ENCODE results near the gene FAM222B.

Gene FAM222B, protein sequence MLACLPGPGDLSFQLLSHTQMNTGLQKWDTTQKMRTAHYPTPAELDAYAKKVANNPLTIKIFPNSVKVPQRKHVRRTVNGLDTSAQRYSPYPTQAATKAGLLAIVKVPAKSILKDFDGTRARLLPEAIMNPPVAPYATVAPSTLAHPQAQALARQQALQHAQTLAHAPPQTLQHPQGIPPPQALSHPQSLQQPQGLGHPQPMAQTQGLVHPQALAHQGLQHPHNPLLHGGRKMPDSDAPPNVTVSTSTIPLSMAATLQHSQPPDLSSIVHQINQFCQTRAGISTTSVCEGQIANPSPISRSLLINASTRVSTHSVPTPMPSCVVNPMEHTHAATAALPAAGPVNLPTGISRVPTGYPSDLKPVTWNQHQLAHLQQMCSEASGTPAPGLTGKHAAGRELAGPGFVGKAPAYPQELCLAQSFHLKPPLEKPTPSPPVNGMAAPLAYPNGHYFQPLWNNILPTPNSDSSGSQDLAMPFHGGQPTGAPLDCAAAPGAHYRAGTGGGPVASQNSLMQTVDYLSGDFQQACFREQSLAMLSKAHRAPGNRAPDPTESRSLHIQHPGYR

DNA sequence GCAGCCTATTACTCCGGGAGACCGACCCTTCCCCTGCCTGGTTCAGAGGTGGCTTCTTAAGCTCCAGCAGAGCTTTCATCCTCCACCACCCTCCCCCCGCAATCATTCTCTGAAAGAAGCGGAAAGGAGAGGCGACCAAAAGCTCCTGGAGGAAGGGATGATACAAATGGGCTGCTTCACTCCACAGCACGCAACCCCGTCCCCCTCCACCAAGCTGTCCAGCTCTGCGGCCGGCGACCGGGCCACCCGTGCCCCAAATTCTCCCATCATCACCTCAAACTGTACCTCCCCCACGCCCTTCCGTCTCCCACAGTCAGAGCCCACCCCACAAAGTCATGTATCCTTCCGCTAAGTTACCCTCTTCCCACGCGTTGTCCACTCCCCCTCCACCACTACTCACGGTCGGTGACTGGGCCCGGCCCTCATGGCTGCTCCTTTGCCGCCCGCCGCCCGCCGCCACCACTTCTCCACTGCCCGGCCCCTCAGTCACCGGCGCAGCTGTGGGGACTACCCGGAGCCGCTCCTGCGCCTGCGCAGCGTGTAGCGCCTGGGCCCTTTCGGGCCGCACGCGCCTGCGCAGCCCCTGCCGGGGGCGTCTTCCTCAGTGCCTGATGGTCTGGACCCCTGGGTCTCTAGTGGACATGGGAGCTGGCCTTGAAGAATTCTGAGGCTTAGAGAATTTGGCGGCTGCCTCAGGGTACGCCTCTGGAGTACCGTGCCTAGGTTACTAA is at the start of gene FAM222B:
TSS of gene FAM222B (minus strand) at position 509 of the 731 bp plus-strand sequence. CDS start 76,123 bp downstream, outside the sequence.
- H3K4me3 ChIP-seq = peak within 1 kb of the TSS; percentile 93
- TF ChIP-seq POLR2AphosphoS5 (IDR thresholded peaks at IDR 0.05; ENCODE audit: borderline replicate concordance, low read depth, low read length) (peak; percentile 81; the same call in 1 of the 2 replicates), EZH2 (IDR thresholded peaks at IDR 0.05) (no peak)
- no peak for DNase-seq (ENCODE audit: low read depth, low spot score)
- no peaks in the 10 kb centered on the region for H3K9me3 ChIP-seq (ENCODE audit: low read depth, low read length)
- peak within 1 kb of the TSS; percentile 82 for H3K9ac ChIP-seq (ENCODE audit: insufficient read length)
- no peaks in the 10 kb centered on the region for H3K36me3 ChIP-seq (ENCODE audit: insufficient read depth, low read length)
- 0 out of 2 replicates have a peak within 1 kb of the TSS, but pooled peaks have one; percentile 48 for H3K27ac ChIP-seq

- Histone ChIP-seq H3K36me3 (ENCODE audit: insufficient read depth, low read length) (no peaks in the 10 kb centered on the region), H3K27ac (no peak overlapping the region), H3K4me3 (no peak overlapping the region), H3K9me3 (ENCODE audit: low read depth, low read length) (no peaks in the 10 kb centered on the region), H3K9ac (ENCODE audit: insufficient read length) (no peak overlapping the region)
- DNase-seq (ENCODE audit: low read depth, low spot score) = no peak
- no peak for TF ChIP-seq EZH2 (IDR thresholded peaks at IDR 0.05)
- no peak for TF ChIP-seq FOXP2 (optimal IDR thresholded peaks at IDR 0.05; ENCODE audit: control extremely low read depth, extremely low read length, insufficient read depth)
- TF ChIP-seq POLR2AphosphoS5 (IDR thresholded peaks at IDR 0.05; ENCODE audit: borderline replicate concordance, low read depth, low read length) = no peak
These were observed 49.4 kb upstream of the FAM222B start for GRCh38 chr17:28892024-28892423.

- Histone ChIP-seq H3K9me3 (ENCODE audit: low read depth, low read length) (no peaks in the 10 kb centered on the region), H3K36me3 (ENCODE audit: insufficient read depth, low read length) (no peaks in the 10 kb centered on the region), H3K9ac (ENCODE audit: insufficient read length) (no peak overlapping the region), H3K4me3 (no peak overlapping the region), H3K27ac (no peak overlapping the region; the same call in 1 of the 2 replicates)
- DNase-seq (ENCODE audit: low read depth, low spot score) = no peak
- no peak for TF ChIP-seq FOXP2 (optimal IDR thresholded peaks at IDR 0.05; ENCODE audit: control extremely low read depth, extremely low read length, insufficient read depth)
- no peak for TF ChIP-seq POLR2AphosphoS5 (IDR thresholded peaks at IDR 0.05; ENCODE audit: borderline replicate concordance, low read depth, low read length)
- TF ChIP-seq EZH2 (IDR thresholded peaks at IDR 0.05) = no peak
These were observed 48.6 kb upstream of the FAM222B start for GRCh38 chr17:28891201-28891600.

- H3K4me3 ChIP-seq = no peak overlapping the region
- H3K27ac ChIP-seq = no peak overlapping the region
- no peak overlapping the region for H3K9ac ChIP-seq (ENCODE audit: insufficient read length)
- no peaks in the 10 kb centered on the region for H3K36me3 ChIP-seq (ENCODE audit: insufficient read depth, low read length)
- no peak for DNase-seq (ENCODE audit: low read depth, low spot score)
- H3K9me3 ChIP-seq (ENCODE audit: low read depth, low read length) = no peaks in the 10 kb centered on the region
- TF ChIP-seq FOXP2 (optimal IDR thresholded peaks at IDR 0.05; ENCODE audit: control extremely low read depth, extremely low read length, insufficient read depth) = no peak
These were observed 47.4 kb upstream of the FAM222B start for GRCh38 chr17:28889996-28890395.

DNA sequence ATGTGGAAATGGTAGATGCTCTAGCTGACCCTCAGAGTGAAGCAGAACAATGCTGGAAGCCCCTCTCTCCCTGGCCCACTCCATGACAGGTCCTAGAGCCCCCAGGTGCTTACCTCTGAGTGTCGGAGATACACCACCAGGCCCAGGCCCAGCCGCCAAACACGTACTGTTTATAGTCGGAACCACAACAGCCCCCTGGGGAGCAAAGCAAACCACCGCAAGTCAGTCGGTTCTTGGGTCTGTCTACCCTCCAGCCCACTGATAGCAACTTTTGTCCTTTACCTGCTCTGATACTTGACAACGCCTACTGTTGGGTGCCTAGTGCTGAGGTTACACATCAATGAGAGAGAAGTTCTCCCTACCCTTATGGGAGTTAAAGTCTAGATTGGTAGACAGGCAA is 46.2 kb upstream of the FAM222B start:
- DNase-seq (ENCODE audit: low read depth, low spot score) = no peak
- H3K27ac ChIP-seq = no peak overlapping the region
- H3K4me3 ChIP-seq = no peak overlapping the region
- H3K36me3 ChIP-seq (ENCODE audit: insufficient read depth, low read length) = no peaks in the 10 kb centered on the region
- TF ChIP-seq EZH2 (IDR thresholded peaks at IDR 0.05) (no peak), FOXP2 (optimal IDR thresholded peaks at IDR 0.05; ENCODE audit: control extremely low read depth, extremely low read length, insufficient read depth) (no peak), POLR2AphosphoS5 (IDR thresholded peaks at IDR 0.05; ENCODE audit: borderline replicate concordance, low read depth, low read length) (no peak)
- no peaks in the 10 kb centered on the region for H3K9me3 ChIP-seq (ENCODE audit: low read depth, low read length)
- H3K9ac ChIP-seq (ENCODE audit: insufficient read length) = no peak overlapping the region

DNA sequence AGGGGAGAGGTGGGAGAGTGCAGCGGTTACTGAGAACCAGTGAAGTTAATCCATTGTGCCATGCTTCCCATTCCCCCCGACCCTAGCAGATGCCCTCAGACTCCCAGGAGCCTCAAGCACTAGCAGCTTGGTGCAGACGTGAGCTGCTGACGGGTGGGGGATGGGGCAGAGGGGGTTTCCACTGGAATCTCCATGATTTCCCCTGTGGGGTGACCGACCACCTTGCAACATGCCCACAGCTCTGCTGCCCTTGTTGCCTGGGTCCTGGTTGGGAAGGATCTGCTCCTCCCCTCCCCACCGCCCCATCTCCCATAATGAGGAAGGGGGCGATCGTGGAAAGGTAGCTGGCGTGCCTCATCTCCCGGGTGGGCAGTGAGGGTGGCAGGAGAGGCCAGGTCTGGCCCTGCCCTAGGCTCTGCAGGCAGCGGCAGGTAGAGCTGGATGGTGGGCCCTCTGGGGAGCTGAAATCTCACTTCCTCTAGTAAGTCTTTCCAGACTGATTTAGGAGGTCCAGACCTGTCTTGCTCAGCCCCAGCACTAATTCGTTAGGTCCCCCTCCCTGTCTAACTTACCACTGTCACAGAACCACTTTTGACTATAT is 45.4 kb upstream of the FAM222B start:
- TF ChIP-seq FOXP2 (optimal IDR thresholded peaks at IDR 0.05; ENCODE audit: control extremely low read depth, extremely low read length, insufficient read depth) = no peak
- no peak for TF ChIP-seq POLR2AphosphoS5 (IDR thresholded peaks at IDR 0.05; ENCODE audit: borderline replicate concordance, low read depth, low read length)
- no peak for TF ChIP-seq EZH2 (IDR thresholded peaks at IDR 0.05)
- no peaks in the 10 kb centered on the region for H3K36me3 ChIP-seq (ENCODE audit: insufficient read depth, low read length)
- no peak overlapping the region for H3K9ac ChIP-seq (ENCODE audit: insufficient read length)
- no peak overlapping the region for H3K4me3 ChIP-seq
- DNase-seq (ENCODE audit: low read depth, low spot score) = no peak
- H3K9me3 ChIP-seq (ENCODE audit: low read depth, low read length) = no peaks in the 10 kb centered on the region
- no peak overlapping the region for H3K27ac ChIP-seq

DNA sequence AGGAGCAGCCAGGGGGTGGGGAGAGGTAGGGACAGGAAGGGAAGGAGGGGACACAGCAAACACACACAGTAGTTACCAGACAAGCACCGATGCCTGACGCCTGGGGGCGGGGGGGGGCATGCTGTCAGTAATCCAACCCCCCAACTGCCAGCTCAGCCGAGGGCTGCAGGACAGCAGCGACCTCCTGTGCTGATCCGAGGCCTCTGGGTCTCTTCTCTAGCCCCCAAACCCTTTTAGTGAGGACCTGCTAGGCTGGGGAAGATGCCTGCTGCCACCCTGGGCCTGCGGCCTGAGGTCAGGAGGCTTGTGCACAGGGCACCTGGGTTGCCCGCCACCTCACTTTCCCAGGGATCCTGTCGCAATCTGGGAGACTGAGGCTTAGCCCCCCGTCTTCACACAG is 43.4 kb upstream of the FAM222B start:
- no peaks in the 10 kb centered on the region for H3K9me3 ChIP-seq (ENCODE audit: low read depth, low read length)
- H3K36me3 ChIP-seq (ENCODE audit: insufficient read depth, low read length) = no peaks in the 10 kb centered on the region
- no peak overlapping the region for H3K4me3 ChIP-seq
- TF ChIP-seq EZH2 (IDR thresholded peaks at IDR 0.05) = no peak
- no peak for TF ChIP-seq POLR2AphosphoS5 (IDR thresholded peaks at IDR 0.05; ENCODE audit: borderline replicate concordance, low read depth, low read length)
- TF ChIP-seq FOXP2 (optimal IDR thresholded peaks at IDR 0.05; ENCODE audit: control extremely low read depth, extremely low read length, insufficient read depth) = no peak
- H3K27ac ChIP-seq = no peak overlapping the region
- no peak overlapping the region for H3K9ac ChIP-seq (ENCODE audit: insufficient read length)
- no peak for DNase-seq (ENCODE audit: low read depth, low spot score)

DNA sequence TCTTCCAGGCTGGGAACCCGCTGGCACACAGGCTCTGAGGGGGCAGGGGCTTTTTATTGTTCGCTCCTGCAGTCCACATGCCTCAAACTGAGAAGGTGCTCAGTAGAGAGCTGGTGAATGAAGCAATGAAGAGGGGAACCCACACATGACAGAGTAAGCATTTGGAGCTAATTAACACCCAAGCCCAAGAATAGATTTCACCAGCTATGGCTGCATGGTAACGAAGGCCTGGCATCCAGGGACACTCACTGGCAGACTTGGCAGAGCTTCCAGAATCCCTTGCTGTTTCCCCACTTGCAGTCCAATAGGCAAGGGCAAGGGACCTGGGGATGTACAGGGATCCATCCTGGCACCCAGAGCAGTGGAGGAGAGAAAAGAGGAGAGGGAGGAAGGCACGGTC is 42.8 kb upstream of the FAM222B start:
- Histone ChIP-seq H3K36me3 (ENCODE audit: insufficient read depth, low read length) (no peaks in the 10 kb centered on the region; the same call in 1 of the 2 replicates), H3K9me3 (ENCODE audit: low read depth, low read length) (no peaks in the 10 kb centered on the region), H3K9ac (ENCODE audit: insufficient read length) (no peak overlapping the region), H3K4me3 (no peak overlapping the region), H3K27ac (no peak overlapping the region)
- TF ChIP-seq FOXP2 (optimal IDR thresholded peaks at IDR 0.05; ENCODE audit: control extremely low read depth, extremely low read length, insufficient read depth) (no peak), EZH2 (IDR thresholded peaks at IDR 0.05) (no peak), POLR2AphosphoS5 (IDR thresholded peaks at IDR 0.05; ENCODE audit: borderline replicate concordance, low read depth, low read length) (no peak)
- DNase-seq (ENCODE audit: low read depth, low spot score) = no peak
